Testis (tissue), 3 donors: Measurements from ENCODE around the gene FAM131C. TPM values are rescaled to one million over a fixed set of nuclear protein-coding genes. Genes with fewer than 3 reads are reported as not detected.

Experiments used
- DNase-seq: peaks from one replicate; pipeline ENCODE4 v3.0.0-alpha.2; 2019
- H3K27ac ChIP-seq, 2 donors: fragments of 200-600 bp; sonication (generic); one replicate each; pipeline ENCODE4 v1.5.1; 2019
- H3K27me3 ChIP-seq: fragments of 200-600 bp; sonication (generic); one replicate; pipeline ENCODE4 v1.5.1; 2019
- H3K36me3 ChIP-seq: fragments of 200-600 bp; sonication (generic); one replicate; pipeline ENCODE4 v1.5.1; 2017; ENCODE audit warnings: low read depth; ENCODE audit errors: missing control alignments
- H3K4me1 ChIP-seq: fragments of 200-600 bp; sonication (generic); one replicate; pipeline ENCODE4 v1.5.1; 2019
- H3K4me3 ChIP-seq, 2 donors: fragments of 200-600 bp; sonication (generic); one replicate each; pipeline ENCODE4 v1.5.1; 2017 to 2019
- H3K9me3 ChIP-seq: fragments of 200-600 bp; sonication (generic); one replicate; pipeline ENCODE4 v1.5.1; 2017
- POLR2A ChIP-seq: fragments of 450-650 bp; IDR thresholded peaks from one replicate; pipeline ENCODE4 v1.6.1; 2017; ENCODE audit warnings: antibody characterized with exemption, mild to moderate bottlenecking, moderate library complexity
- WGBS, 2 donors: methylation state at CpG; one replicate each; pipeline ENCODE4 v1.1.5; 2018; 5-methylcytosine and 5-hydroxymethylcytosine counted together
- intact Hi-C: fragments of 100-400 bp; cut with DNase I; formaldehyde crosslinking; loops from one replicate; pipeline ENCODE4 v1.15.1; 2023; ENCODE audit warnings: low total_unique reads
- polyA plus RNA-seq: library from polyadenylated mRNA; stranded (reverse); fragments of 350-450 nt; fragmentation: Illumina TruSeq; extraction: RNeasy Lipid Tissue Mini Kit (QIAGEN cat#74804); gene quantifications from one replicate; pipeline ENCODE4 v1.2.3, GENCODE V29; 2014; ENCODE audit warnings: low read depth, low replicate concordance; ENCODE audit not compliant: insufficient read depth
- total RNA-seq, 2 donors: library from RNA; depleted of rRNA; stranded (reverse); fragments of >200 nt; gene quantifications; one replicate each; pipeline ENCODE4 v1.2.3, GENCODE V29; 2016
- TF ChIP-seq, protein P1 (sequence below), 3 experiments: fragments of 450-650 bp in 2 of 3; fragments of 200-600 bp in 1 of 3; sonication (generic) in 1 of 3; IDR thresholded peaks; one replicate each; pipeline ENCODE4 v1.5.1; 2016 to 2019; ENCODE audit warnings: antibody characterized with exemption in 3 of 3, mild to moderate bottlenecking in 2 of 3, moderate library complexity in 1 of 3

Gene FAM131C
- total and polyA plus RNA-seq, 3 donors from 2014 or later = 0.42 to 1.2 (median 0.87) TPM

DNA sequence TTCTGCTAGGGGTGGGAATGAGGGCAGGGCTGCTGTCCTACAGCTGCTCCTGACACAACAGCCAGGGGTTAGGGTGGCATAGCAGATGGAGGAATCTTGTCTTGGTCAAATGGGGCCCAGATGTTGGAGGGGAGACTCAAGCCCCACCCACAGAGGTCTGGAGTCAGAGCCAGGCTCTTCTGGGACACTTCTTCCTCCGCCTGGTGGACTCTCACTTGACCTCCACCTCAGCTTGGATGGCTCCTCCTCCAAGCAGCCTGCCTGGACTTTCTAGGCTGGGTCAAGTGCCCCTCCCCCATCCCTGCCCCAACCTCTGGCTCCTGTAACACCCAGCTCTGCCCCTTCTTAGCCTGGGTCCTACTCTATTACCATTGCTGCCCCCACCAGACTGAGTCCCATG lies 47.0 kb upstream of the FAM131C start:
- H3K27me3 ChIP-seq = no peaks in the 10 kb centered on the region
- TF ChIP-seq POLR2A = no peak
- TF ChIP-seq, protein P1, sequence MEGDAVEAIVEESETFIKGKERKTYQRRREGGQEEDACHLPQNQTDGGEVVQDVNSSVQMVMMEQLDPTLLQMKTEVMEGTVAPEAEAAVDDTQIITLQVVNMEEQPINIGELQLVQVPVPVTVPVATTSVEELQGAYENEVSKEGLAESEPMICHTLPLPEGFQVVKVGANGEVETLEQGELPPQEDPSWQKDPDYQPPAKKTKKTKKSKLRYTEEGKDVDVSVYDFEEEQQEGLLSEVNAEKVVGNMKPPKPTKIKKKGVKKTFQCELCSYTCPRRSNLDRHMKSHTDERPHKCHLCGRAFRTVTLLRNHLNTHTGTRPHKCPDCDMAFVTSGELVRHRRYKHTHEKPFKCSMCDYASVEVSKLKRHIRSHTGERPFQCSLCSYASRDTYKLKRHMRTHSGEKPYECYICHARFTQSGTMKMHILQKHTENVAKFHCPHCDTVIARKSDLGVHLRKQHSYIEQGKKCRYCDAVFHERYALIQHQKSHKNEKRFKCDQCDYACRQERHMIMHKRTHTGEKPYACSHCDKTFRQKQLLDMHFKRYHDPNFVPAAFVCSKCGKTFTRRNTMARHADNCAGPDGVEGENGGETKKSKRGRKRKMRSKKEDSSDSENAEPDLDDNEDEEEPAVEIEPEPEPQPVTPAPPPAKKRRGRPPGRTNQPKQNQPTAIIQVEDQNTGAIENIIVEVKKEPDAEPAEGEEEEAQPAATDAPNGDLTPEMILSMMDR (IDR thresholded peaks at IDR 0.05) = no peak
- H3K9me3 ChIP-seq = no peaks in the 10 kb centered on the region
- no peaks in the 10 kb centered on the region for H3K4me1 ChIP-seq
- WGBS, 2 donors = 82 to 100% methylated on average over 1 of the region's 1 CpG
- H3K36me3 ChIP-seq = no peaks in the 10 kb centered on the region
- no peak for DNase-seq
- intact Hi-C loops = no loop called here
- no peak overlapping the region for H3K27ac ChIP-seq
- no peak overlapping the region for H3K4me3 ChIP-seq

- H3K36me3 ChIP-seq = no peaks in the 10 kb centered on the region
- no peaks in the 10 kb centered on the region for H3K27me3 ChIP-seq
- intact Hi-C loops = no loop called here
- H3K4me3 ChIP-seq = no peak overlapping the region
- no peaks in the 10 kb centered on the region for H3K9me3 ChIP-seq
- no peaks in the 10 kb centered on the region for H3K4me1 ChIP-seq
- TF ChIP-seq, protein P1 (IDR thresholded peaks at IDR 0.05) = no peak
- TF ChIP-seq POLR2A = no peak
- 89% methylated on average over 10 of the region's 10 CpGs for WGBS, 2 donors
- H3K27ac ChIP-seq = no peak overlapping the region
- no peak for DNase-seq
Measured at GRCh38 chr1:16119926-16120325, 46.5 kb upstream of the FAM131C start.

- Histone ChIP-seq H3K4me3 (no peak overlapping the region), H3K27ac (no peak overlapping the region), H3K27me3 (no peaks in the 10 kb centered on the region), H3K9me3 (no peaks in the 10 kb centered on the region), H3K36me3 (no peaks in the 10 kb centered on the region), H3K4me1 (peaks cover 3% of the 10 kb centered on the region)
- intact Hi-C loops = no loop called here
- no peak for TF ChIP-seq POLR2A
- TF ChIP-seq, protein P1 (IDR thresholded peaks at IDR 0.05) = no peak
- no peak for DNase-seq
- WGBS, 2 donors = 88 to 89% methylated on average over 3 to 6 of the region's 6 CpGs
Measured at GRCh38 chr1:16119504-16119903, 46.1 kb upstream of the FAM131C start.

GRCh38 chr1:16118706-16119105 lies 45.3 kb upstream of the FAM131C start:
- WGBS, 2 donors = 71 to 81% methylated on average over 6 to 9 of the region's 9 CpGs
- no peak for DNase-seq
- intact Hi-C loops = no loop called here
- H3K27ac ChIP-seq = no peak overlapping the region
- H3K9me3 ChIP-seq = no peaks in the 10 kb centered on the region
- H3K36me3 ChIP-seq = no peaks in the 10 kb centered on the region
- TF ChIP-seq, protein P1 (IDR thresholded peaks at IDR 0.05) = no peak
- TF ChIP-seq POLR2A = no peak
- H3K27me3 ChIP-seq = no peaks in the 10 kb centered on the region
- H3K4me3 ChIP-seq = no peak overlapping the region
- H3K4me1 ChIP-seq = peaks cover 4% of the 10 kb centered on the region

- no peaks in the 10 kb centered on the region for H3K27me3 ChIP-seq
- H3K9me3 ChIP-seq = no peaks in the 10 kb centered on the region
- no peak for DNase-seq
- 81 to 90% methylated on average over 8 of the region's 8 CpGs for WGBS, 2 donors
- TF ChIP-seq, protein P1 (IDR thresholded peaks at IDR 0.05) = no peak
- no peak for TF ChIP-seq POLR2A
- H3K4me1 ChIP-seq = peaks cover 10% of the 10 kb centered on the region
- intact Hi-C loops = no loop called here
- no peaks in the 10 kb centered on the region for H3K36me3 ChIP-seq
- no peak overlapping the region for H3K27ac ChIP-seq
- H3K4me3 ChIP-seq = no peak overlapping the region
Measured at GRCh38 chr1:16117936-16118335, 44.5 kb upstream of the FAM131C start.
